ENCODE measurements around the gene ZNF512.
"Not testable (repeated sequence)": the region's sequence is repeated elsewhere in the genome, so short reads cannot be mapped to it uniquely, and the experiment has no call there.

The ZNF512 gene

DNA sequence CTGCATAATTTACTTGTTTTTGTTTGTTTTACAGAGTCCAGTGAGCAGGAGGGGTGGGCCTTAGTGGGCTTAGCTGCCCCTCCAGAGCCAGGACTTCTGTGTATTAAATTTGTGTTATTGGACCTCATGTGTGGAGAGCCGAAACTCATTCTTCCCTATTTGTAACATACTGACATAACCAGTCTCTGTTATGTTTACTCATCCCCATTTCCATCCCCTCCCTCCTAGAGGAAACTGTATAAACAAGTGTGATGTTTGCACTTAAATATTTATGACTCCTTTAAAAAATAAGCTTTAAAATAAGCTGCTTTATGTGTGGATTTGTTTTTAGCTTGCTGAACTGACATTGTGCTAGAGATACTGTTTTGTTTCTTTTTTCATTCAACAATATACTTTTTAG lies 13.8 kb downstream of the ZNF512 start:
- no peak for DNase-seq (ENCODE audit: low read depth)
- H3K4me3 ChIP-seq (ENCODE audit: low read depth, low read length): no peak overlapping the region
- TF ChIP-seq, protein P1, sequence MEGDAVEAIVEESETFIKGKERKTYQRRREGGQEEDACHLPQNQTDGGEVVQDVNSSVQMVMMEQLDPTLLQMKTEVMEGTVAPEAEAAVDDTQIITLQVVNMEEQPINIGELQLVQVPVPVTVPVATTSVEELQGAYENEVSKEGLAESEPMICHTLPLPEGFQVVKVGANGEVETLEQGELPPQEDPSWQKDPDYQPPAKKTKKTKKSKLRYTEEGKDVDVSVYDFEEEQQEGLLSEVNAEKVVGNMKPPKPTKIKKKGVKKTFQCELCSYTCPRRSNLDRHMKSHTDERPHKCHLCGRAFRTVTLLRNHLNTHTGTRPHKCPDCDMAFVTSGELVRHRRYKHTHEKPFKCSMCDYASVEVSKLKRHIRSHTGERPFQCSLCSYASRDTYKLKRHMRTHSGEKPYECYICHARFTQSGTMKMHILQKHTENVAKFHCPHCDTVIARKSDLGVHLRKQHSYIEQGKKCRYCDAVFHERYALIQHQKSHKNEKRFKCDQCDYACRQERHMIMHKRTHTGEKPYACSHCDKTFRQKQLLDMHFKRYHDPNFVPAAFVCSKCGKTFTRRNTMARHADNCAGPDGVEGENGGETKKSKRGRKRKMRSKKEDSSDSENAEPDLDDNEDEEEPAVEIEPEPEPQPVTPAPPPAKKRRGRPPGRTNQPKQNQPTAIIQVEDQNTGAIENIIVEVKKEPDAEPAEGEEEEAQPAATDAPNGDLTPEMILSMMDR (IDR thresholded peaks at IDR 0.05; ENCODE audit: insufficient read depth, low read depth, low read length, missing control alignments): no peak

DNA sequence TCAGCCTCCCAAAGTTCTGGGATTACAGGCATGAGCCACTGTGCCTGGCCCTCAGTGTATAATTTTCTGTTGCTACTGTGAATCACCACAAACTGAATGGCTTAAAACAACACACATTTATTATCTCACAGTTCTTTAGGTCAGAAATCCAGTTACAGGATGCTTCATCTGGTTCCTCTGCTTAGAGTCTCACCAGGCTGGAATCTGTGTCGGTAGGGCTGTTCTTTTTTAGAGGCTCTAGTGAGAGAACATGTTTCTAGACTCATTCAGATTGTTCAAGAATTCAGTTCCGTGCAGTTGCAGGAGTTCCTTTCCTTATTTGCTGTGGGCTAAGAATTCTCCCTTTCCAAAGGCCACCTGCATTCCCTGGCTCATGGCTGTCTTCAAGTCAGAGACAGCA lies 23.8 kb downstream of the ZNF512 start:
- no peak for DNase-seq (ENCODE audit: low read depth)
- H3K4me3 ChIP-seq (ENCODE audit: low read depth, low read length): no peak overlapping the region
- TF ChIP-seq, protein P1 (IDR thresholded peaks at IDR 0.05; ENCODE audit: insufficient read depth, low read depth, low read length, missing control alignments): no peak

DNA sequence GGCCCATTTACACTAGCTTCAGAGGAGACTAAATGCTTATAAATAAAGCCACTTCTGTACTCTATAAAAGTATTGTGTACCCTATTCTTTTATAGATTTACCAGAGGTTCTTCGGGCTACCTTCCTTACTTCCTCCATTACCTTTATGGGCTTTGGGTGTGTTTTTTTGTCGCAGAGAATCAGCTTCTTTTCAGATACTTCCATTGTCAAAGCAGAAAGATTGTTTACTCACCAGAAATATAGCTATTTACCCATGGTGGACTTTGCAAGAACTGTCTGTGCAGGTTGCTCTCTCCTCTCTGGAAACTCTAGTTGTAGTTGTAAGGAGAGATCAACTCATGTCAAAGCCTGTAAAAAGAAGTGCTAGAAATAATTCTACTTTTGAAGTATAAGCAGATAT lies 31.1 kb downstream of the ZNF512 start:
- TF ChIP-seq, protein P1 (IDR thresholded peaks at IDR 0.05; ENCODE audit: insufficient read depth, low read depth, low read length, missing control alignments): no peak
- H3K4me3 ChIP-seq (ENCODE audit: low read depth, low read length): no peak overlapping the region
- no peak for DNase-seq (ENCODE audit: low read depth)

DNA sequence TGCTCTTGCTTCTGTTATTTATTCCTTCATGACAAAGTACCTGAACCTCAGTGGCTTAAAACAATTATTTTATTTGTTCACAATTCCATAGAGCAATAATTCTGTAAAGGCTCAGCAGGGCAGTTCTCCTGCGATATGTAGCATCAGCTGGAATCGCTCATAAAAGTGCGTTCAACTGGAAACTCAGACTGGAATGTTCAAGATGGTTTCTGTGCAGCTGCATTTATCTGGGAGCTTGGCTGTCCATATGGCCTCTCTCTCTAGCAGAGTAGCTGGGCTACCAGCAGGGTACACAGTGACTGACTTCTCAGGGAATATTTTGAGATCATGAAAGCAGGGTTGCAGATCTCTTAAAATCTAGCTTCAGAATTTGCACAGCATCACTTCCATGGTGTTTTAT lies 32.5 kb downstream of the ZNF512 start:
- no peak for DNase-seq (ENCODE audit: low read depth)
- no peak overlapping the region for H3K4me3 ChIP-seq (ENCODE audit: low read depth, low read length)

DNA sequence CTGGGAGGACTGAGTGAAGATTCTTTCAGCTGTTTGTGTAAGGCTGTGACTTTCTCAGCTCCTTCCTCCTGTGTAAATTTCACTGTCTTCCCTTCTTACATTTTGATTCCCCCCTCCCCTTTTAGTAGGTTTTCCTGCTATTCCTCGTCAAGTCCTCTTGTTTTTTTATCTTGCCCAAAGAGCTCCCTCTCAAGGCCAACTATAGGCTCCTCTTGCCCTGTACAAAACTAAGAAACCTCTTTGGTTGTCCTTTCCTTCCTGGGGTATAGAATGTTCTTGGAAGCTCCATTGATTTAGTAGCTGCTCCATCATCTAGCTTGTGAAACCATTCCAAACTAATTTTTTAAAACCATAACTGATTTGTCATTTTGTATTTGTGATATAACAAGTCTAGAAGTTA lies 38.7 kb downstream of the ZNF512 start:
- no peak for DNase-seq (ENCODE audit: low read depth)
- H3K4me3 ChIP-seq (ENCODE audit: low read depth, low read length): no peak overlapping the region
- TF ChIP-seq, protein P1 (IDR thresholded peaks at IDR 0.05; ENCODE audit: insufficient read depth, low read depth, low read length, missing control alignments): no peak

More for the DNA sequence above, 32.5 kb downstream of the ZNF512 start:
- TF ChIP-seq, protein P1 (IDR thresholded peaks at IDR 0.05; ENCODE audit: insufficient read depth, low read depth, low read length, missing control alignments): no peak

DNA sequence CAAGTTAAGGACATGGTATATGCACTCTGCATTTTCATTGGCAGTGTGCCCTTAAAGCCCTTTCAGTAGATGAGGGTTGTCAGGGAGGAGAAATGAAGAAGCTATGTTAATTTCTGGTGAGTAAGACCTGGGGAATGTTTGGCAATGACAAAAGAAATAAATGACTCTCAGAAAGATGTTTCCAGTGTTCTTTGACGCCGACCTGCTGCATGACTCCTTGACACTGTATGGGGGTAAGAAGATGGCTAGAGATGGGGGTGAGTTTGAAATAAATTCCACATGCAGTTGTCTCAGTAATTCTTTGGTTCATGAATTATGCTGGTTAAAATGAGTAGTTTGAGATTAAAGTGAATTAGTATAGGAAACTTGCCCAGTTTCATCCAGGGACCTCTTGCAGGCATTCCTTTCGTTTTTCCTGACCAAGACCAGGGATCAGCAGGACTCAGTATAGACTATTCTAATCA lies 40.1 kb downstream of the ZNF512 start:
- DNase-seq (ENCODE audit: low read depth): no peak
- no peak overlapping the region for H3K4me3 ChIP-seq (ENCODE audit: low read depth, low read length)
- TF ChIP-seq, protein P1 (IDR thresholded peaks at IDR 0.05; ENCODE audit: insufficient read depth, low read depth, low read length, missing control alignments): no peak

DNA sequence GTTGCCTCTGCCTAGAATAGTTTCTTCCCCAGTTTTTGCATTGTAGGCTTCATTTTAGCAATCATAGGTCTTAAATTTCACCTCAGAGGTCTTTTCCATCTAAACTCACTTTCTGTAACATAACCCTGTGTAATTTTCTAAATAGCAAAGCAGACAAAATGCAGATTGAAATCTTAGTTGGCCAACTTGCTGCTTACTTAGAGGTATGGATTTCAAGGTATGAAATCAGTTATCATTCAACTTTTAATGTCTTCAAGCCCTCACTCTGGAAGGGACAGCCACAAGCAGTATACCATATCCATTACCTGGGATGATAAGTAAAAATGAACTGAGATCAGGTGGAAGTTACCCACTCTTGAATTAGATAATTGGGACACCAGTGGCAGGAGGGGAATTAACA lies 42.1 kb downstream of the ZNF512 start:
- TF ChIP-seq, protein P1 (IDR thresholded peaks at IDR 0.05; ENCODE audit: insufficient read depth, low read depth, low read length, missing control alignments): no peak
- no peak overlapping the region for H3K4me3 ChIP-seq (ENCODE audit: low read depth, low read length)
- DNase-seq (ENCODE audit: low read depth): no peak

DNA sequence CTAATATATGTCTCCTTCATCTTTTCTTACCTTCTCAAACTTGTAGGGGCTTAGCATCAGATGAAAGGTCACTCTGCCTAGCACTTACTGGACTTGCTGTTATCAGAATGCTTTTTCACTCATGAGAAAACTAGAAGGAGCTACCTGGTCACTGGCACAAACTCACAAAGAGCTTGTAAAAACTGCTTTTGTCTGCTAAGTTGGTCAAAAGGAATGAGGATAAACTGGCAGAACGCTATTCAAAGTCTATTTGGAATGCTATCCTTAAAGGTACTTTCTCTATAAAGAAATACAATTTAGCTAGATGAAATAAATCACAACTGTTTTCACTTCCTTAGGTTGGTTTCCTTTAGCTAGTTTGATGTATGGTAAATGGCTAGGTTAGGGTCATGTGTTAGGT lies 43.5 kb downstream of the ZNF512 start:
- DNase-seq (ENCODE audit: low read depth); H3K4me3 ChIP-seq (ENCODE audit: low read depth, low read length): not testable (repeated sequence)

DNA sequence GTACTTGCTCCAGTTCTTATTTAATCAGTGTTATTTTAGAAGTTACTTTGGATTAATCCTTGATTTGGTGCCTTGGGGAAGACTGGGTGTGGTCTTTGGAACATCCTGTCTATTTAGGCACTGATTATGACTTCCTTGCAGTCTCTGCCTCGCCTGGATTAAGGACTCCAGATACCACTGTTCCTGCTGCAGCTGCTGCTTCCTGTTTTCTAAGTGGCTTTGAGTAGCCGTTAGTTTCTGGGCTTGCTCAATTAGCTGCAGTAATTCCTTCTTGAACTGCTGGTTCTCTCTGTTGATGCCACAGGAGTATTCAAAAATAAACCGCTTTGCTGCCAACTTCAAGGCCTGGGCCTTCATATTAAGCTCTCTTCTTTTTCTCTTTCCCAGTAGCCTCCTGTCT lies 44.1 kb downstream of the ZNF512 start:
- DNase-seq (ENCODE audit: low read depth); H3K4me3 ChIP-seq (ENCODE audit: low read depth, low read length): not testable (repeated sequence)

Measured in GM12865 (cell line).